Endothelial cell of umbilical vein (primary cell): ENCODE data around the gene ST6GALNAC6. TPM values are rescaled to one million over a fixed set of nuclear protein-coding genes. Genes with fewer than 3 reads are reported as not detected.

Experiments used
- BruUV-seq: library from RNA; stranded (reverse); fragments of 400-500 nt; replicated peaks from 2 replicates; lab custom pipeline; 2021; lab: Mats Ljungman, UMichigan
- CTCF ChIA-PET: fragments of 300-600, 350-600 bp; sonication (Branson Sonifier 250); formaldehyde crosslinking; loops from one replicate; lab custom pipeline; 2021; ENCODE audit warnings: antibody characterized with exemption, inconsistent platforms; lab: Charles Lee
- POLR2A ChIA-PET: fragments of 300-600, 350-600 bp; sonication (Branson Sonifier 250); formaldehyde crosslinking; loops from one replicate; lab custom pipeline; 2021; ENCODE audit warnings: antibody characterized with exemption, inconsistent platforms; lab: Charles Lee
- DNase-seq: peaks from one replicate; pipeline ENCODE4 v3.0.0-alpha.2; 2011; ENCODE audit warnings: low read depth, low spot score
- FAIRE-seq: peaks from 2 replicates; lab custom pipeline; 2011; peaks lifted over from hg19 to GRCh38; lab: Jason Lieb, UNC
- H2AFZ ChIP-seq: 2 replicates; pipeline ENCODE4 v1.6.0; 2012; ENCODE audit warnings: low read depth, low read length, control low read depth, inconsistent platforms
- H3K27ac ChIP-seq: 2 replicates; pipeline ENCODE4 v1.5.1; 2011; ENCODE audit warnings: low read depth, mild to moderate bottlenecking, control low read depth, low read length, moderate library complexity; ENCODE audit not compliant: insufficient read depth
- H3K27me3 ChIP-seq, 2 experiments: 2 replicates each; pipeline versions ENCODE4 v1.6.0 to v1.6.1; 2011; ENCODE audit warnings: low read length in 2 of 2, mixed read lengths in 1 of 2; ENCODE audit not compliant: control insufficient read depth in 2 of 2, insufficient read depth in 2 of 2
- H3K36me3 ChIP-seq, 2 experiments: 2 replicates in 1 of 2; 3 replicates in 1 of 2; pipeline ENCODE4 v1.5.1; 2011; ENCODE audit warnings: low read length in 2 of 2, mild to moderate bottlenecking in 1 of 2, moderate library complexity in 1 of 2; ENCODE audit not compliant: control insufficient read depth in 2 of 2, insufficient read depth in 2 of 2; ENCODE audit errors: extremely low read depth in 1 of 2
- H3K4me1 ChIP-seq: 3 replicates; pipeline ENCODE4 v1.5.1; 2011; ENCODE audit warnings: mild to moderate bottlenecking, low read length; ENCODE audit not compliant: control insufficient read depth, insufficient read depth; ENCODE audit errors: extremely low read depth
- H3K4me2 ChIP-seq: 2 replicates; pipeline ENCODE4 v1.6.1; 2011; ENCODE audit warnings: low read length, control low read depth, mixed read lengths; ENCODE audit not compliant: insufficient read depth
- H3K4me3 ChIP-seq, 3 experiments: fragments of 200-600 bp in 1 of 3; sonication (generic), shearing (Covaris generic) in 1 of 3; replicated peaks in 1 of 3; 2 replicates each; pipeline ENCODE4 v1.5.1; 2011 to 2016; ENCODE audit warnings: control low read depth in 3 of 3, low read length in 3 of 3, mild to moderate bottlenecking in 2 of 3, inconsistent platforms in 1 of 3, low read depth in 1 of 3, moderate library complexity in 1 of 3; ENCODE audit not compliant: insufficient read depth in 1 of 3
- H3K79me2 ChIP-seq: 2 replicates; pipeline ENCODE4 v1.6.0; 2012; ENCODE audit warnings: low read length, inconsistent platforms; ENCODE audit not compliant: control insufficient read depth, insufficient read depth
- H3K9ac ChIP-seq: replicated peaks from 2 replicates; pipeline ENCODE3; 2011; ENCODE audit warnings: low read length, control low read depth; ENCODE audit not compliant: insufficient read depth; ENCODE audit errors: extremely low read depth
- H3K9me1 ChIP-seq: replicated peaks from 3 replicates; pipeline ENCODE4 v1.6.0; 2011; ENCODE audit warnings: mild to moderate bottlenecking, low read length; ENCODE audit not compliant: control insufficient read depth, insufficient read depth; ENCODE audit errors: extremely low read depth
- H3K9me3 ChIP-seq: replicated peaks from 2 replicates; pipeline ENCODE4 v1.5.1; 2012; ENCODE audit warnings: low read length, inconsistent platforms; ENCODE audit not compliant: control insufficient read depth, insufficient read depth
- H4K20me1 ChIP-seq: replicated peaks from 2 replicates; pipeline ENCODE3; 2011; ENCODE audit warnings: mild to moderate bottlenecking, low read length; ENCODE audit not compliant: control insufficient read depth, insufficient read depth; ENCODE audit errors: extremely low read depth
- CTCF ChIP-seq, 2 donors: IDR thresholded peaks; 1 replicate in 1 of 2; 2 replicates in 1 of 2; pipeline ENCODE4 v1.5.1; 2011; ENCODE audit warnings: low read length in 2 of 2, mild to moderate bottlenecking in 2 of 2, moderate library complexity in 2 of 2, control low read depth in 1 of 2, inconsistent platforms in 1 of 2, low read depth in 1 of 2; ENCODE audit not compliant: insufficient read depth in 1 of 2; ENCODE audit errors: extremely low read depth in 1 of 2
- EZH2 ChIP-seq: IDR thresholded peaks from 2 replicates; pipeline ENCODE4 v1.6.1; 2012; ENCODE audit warnings: borderline replicate concordance, low read depth, mild to moderate bottlenecking, moderate library complexity, low read length, inconsistent platforms; ENCODE audit not compliant: severe bottlenecking
- FOS ChIP-seq: IDR thresholded peaks from 2 replicates; pipeline ENCODE4 v1.6.1; 2011; ENCODE audit warnings: mild to moderate bottlenecking, low read length, moderate library complexity, borderline replicate concordance; ENCODE audit not compliant: insufficient read depth
- GATA2 ChIP-seq: IDR thresholded peaks from 2 replicates; pipeline ENCODE4 v1.7.0; 2011; ENCODE audit warnings: low read depth, mild to moderate bottlenecking, moderate library complexity, mixed read lengths, low read length; ENCODE audit not compliant: insufficient read length, insufficient read depth
- JUN ChIP-seq: IDR thresholded peaks from 2 replicates; pipeline ENCODE4 v1.6.1; 2011; ENCODE audit warnings: borderline replicate concordance, low read depth; ENCODE audit not compliant: insufficient read length, insufficient read depth
- MYC ChIP-seq: IDR thresholded peaks from one replicate; pipeline ENCODE4 v1.6.1; 2011; ENCODE audit warnings: mild to moderate bottlenecking, low read depth, low read length
- POLR2A ChIP-seq: IDR thresholded peaks from 2 replicates; pipeline ENCODE4 v1.6.1; 2012; ENCODE audit warnings: low read depth, mild to moderate bottlenecking, control low read depth, low read length
- POLR2AphosphoS5 ChIP-seq: IDR thresholded peaks from 2 replicates; pipeline ENCODE4 v1.6.1; 2012; ENCODE audit warnings: low read depth, mild to moderate bottlenecking, control low read depth, low read length, moderate library complexity; ENCODE audit not compliant: insufficient read depth
- dilution Hi-C: fragments of 300-500 bp; cut with MboI; formaldehyde crosslinking; loops from one replicate; pipeline ENCODE4 v1.15.0; 2019; ENCODE audit warnings: low sequenced_read_pairs; ENCODE audit not compliant: extremely low pct_ligation_motif_present
- intact Hi-C: fragments of 100-400 bp; cut with micrococcal nuclease; formaldehyde crosslinking; loops from one replicate; pipeline ENCODE4 v1.10.0; 2022
- polyA plus RNA-seq, 4 experiments: library from polyadenylated mRNA; depleted of rRNA in 3 of 4; stranded (reverse) in 3 of 4; unstranded in 1 of 4; fragments of >200 nt; gene quantifications; 2 replicates each; pipeline versions ENCODE4 v1.2.1 to v1.2.3, GENCODE V29; 2011 to 2012; ENCODE audit warnings: missing spikeins in 1 of 4
- total RNA-seq: library from RNA; stranded (reverse); gene quantifications from 2 replicates; pipeline ENCODE4 v1.2.3, GENCODE V29; 2021
- TF ChIP-seq, protein P1 (sequence below): IDR thresholded peaks from 2 replicates; pipeline ENCODE4 v1.6.1; 2011; ENCODE audit not compliant: insufficient read depth, insufficient read length

The ST6GALNAC6 gene
- total and polyA plus RNA-seq, 2 donors (not counting 3 experiments of a cell fraction or from before 2014, with no cell fraction given) = 43.0 to 78.9 TPM

- H3K9me1 ChIP-seq = no peaks in the 10 kb centered on the region
- POLR2A ChIA-PET = no interaction called here
- no peak overlapping the region for H2AFZ ChIP-seq
- H3K36me3 ChIP-seq = peaks cover 0 to 3% of the 10 kb centered on the region in 2 experiments
- H3K9me3 ChIP-seq = no peaks in the 10 kb centered on the region
- no peak overlapping the region for H3K4me3 ChIP-seq
- peak overlapping the region; percentile 74 for H3K4me2 ChIP-seq
- no peak overlapping the region for H3K9ac ChIP-seq
- TF ChIP-seq FOS (no peak), MYC (no peak), POLR2AphosphoS5 (no peak), JUN (no peak), EZH2 (no peak), POLR2A (no peak), CTCF (IDR thresholded peaks at IDR 0.05; ENCODE audit: extremely low read depth in 1 of 2, insufficient read depth in 1 of 2, low read depth in 1 of 2, low read length in 2 of 2) (no peak), GATA2 (no peak)
- TF ChIP-seq, protein P1, sequence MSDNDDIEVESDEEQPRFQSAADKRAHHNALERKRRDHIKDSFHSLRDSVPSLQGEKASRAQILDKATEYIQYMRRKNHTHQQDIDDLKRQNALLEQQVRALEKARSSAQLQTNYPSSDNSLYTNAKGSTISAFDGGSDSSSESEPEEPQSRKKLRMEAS = no peak
- H3K27ac ChIP-seq = no peak overlapping the region
- peaks cover 21% of the 10 kb centered on the region for H3K79me2 ChIP-seq
- dilution Hi-C loops (no loop called here), intact Hi-C loops (no loop called here)
- FAIRE-seq (no peak), DNase-seq (no peak)
- CTCF ChIA-PET = interaction anchor here (0.6 kb wide), 1 partner anchor 414 kb away, joined by 4 read pairs; no protein-coding TSS in a partner anchor
- no peaks in the 10 kb centered on the region for H4K20me1 ChIP-seq
- H3K4me1 ChIP-seq = peaks cover 31% of the 10 kb centered on the region
- H3K27me3 ChIP-seq = no peaks in the 10 kb centered on the region
- BruUV-seq = no TSS peak
Measured at GRCh38 chr9:127935765-127936221, 36.4 kb upstream of the ST6GALNAC6 start.
